Amniotic stem cell (primary cell): Measurements from ENCODE around the gene MYCBP.

Source experiments
- DNase-seq: peaks from one replicate; lab custom pipeline; 2025; lab: John Stamatoyannopoulos, UW

Gene MYCBP

DNA sequence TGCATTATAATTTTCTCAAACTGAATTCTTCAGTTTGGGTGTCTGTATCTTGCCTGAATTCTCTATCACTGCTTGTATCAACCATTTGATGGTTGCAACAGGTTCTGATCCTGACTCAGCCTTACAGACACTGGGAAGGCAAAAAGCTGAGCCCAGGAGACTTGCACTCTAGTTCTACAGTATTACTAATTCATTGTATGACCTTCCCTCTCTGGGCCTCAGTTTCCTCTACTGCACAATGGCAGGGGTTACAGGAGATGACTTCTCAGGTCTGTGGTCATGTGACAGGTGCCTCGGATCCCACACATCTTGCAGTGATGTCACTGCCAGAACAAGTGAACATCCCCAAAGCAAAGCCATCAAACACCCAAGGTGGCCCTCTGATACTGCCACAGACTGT, 52.3 kb downstream of the MYCBP start:
- DNase-seq, result no peak

DNA sequence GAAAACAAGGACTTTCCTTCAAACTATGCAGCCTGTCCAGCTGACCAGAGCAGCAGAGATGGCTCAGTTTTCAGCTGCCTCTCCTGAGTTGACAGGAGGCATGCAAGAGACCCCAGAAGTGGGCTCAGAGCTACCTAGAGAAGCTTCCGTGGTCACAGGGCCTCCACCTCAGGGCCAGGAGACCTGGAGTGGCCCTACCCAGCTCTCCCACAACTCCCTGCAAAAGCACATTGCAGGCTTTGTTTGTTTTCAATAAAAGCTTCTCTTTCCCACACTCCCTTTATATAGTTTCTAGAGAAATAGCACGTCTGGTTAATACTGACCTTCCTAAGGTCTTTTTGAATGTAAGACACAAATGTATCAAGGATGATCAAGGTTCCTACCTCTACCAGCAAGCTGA, 53.6 kb downstream of the MYCBP start:
- DNase-seq, result no peak

DNA sequence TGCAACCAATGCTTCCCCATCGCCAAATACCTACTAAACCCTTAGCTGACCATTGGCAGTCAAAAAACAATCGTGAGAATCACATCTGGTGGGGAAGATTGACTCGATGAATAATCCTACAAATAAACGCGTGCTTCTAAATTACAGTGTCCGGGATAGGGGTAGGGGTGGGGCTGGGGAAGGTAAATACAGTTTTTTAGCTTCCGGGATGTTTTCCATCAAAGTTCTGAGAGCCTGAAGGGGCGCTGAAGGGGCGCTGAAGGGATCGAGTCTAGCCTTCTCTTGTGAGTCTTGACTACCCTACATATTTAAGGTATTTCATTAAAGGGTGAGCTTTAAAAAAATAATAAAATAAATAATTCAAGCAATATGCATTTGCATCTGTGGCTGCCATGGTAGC, 54.1 kb downstream of the MYCBP start:
- DNase-seq, result no peak

DNA sequence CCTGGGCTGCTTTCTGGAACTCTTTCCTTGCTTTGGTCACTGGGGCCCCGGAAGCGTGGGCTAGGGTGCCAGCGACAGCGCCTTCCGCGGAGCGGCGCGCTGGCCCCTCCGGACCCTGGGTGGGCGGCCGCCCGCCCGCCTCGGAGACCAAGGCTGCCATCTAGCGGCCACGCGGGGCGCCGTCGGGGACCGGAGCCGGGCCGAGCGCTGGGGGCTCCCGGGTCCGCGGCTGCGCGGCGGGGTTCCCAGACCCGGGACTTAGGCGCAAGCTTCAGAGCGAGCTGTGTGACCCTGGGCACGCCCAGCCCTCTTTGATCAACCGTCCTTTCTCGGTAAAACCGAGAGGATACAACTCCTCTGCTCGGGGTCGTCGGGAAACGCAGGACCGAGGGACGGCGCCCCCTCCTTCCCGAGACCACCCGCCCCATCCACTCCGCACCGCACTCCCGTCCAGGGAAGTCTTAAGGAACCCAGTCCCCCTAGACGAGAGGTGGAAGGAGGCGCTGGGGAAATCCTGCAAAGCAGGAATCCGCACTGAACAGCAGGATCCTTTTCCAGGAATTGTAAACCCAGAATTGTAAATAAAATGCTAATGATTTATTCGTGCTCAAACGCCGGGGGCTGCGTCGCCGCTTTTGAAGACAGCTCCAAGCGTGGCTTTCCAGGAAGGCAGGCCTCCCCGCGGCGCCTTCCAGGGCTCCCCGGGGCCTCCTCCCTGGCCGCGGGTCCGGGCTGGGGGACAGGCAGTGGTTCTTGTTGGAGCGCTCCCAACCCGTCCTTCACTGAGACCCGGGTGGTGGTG, 54.8 kb downstream of the MYCBP start:
- DNase-seq, result no peak

DNA sequence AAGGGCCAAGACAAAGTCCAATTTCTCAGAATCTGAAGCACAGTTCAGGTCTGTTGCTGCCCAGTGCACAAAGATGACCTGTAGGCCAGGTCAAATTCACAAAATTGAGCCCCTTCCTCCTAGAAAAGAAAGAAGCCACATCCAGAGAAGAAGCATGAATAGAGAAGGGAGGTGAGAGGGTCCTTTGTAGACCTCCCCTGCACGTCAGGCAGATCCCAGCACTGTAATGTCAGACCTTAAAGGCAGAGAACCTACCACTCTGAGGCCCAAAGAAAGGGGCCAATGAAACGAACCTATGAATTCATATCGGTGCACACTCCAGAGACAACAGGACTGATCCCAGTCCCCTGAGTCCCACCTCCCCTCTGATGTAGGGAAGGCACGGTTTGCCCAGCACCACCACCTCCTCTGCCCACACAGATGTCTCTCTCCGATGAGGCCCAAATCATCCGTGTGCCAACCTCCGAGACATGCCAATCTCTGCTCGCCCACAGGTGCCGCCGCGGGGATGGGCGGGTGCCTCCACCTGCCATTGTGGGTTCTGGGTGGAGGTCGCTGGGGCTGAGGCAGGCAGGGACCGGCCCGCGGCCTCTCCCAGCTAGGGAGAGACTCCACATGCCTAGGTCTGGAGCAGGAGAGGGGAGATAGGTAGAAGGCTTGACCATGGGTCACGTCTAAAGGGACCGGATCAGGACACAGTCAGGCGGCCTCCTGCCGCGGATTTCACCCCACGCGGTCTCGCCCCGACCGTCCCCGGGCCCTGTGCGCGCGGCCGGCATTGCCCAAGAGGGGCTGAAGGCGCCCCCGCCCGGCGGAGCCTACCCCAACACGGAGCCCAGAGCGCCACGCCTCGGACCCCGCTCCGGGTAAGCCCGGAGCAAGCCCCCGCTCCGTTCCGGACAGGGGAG, 55.6 kb downstream of the MYCBP start:
- no peak for DNase-seq

DNA sequence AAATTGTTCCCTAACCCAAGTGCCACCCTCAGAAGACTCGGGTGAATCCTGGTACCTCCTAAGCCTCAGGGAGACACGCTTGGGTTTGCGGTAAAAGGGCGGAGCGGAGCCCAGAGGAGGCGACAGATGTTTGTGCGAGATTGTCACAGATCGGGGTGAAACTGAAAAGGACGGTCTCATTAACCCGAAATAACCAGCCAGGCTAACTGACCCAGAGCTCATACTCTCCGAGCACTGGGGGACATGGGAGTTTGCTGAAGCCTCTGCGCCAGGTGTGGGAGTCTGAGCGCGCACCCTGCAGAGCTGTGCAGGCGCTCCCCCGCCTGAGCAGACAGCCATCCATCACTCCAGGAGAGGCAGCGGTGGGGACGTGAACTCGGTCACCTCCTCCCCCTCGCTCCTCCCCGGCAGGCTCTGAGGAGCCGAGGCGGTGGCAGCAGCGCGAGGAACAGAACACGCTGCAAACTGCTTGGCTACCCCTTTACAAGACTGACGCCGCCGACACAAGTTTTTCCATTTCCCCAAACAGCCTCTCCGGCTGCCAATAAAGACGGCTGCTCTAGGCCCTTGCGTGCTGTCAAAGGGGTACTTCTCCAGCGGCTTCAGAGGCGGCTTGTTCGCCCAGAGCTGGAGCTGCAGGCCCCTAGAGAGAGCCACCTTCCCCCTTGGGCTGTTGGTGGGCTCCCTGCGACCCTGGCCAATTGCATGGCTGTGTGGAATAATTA, 57.1 kb downstream of the MYCBP start:
- DNase-seq, result no peak

DNA sequence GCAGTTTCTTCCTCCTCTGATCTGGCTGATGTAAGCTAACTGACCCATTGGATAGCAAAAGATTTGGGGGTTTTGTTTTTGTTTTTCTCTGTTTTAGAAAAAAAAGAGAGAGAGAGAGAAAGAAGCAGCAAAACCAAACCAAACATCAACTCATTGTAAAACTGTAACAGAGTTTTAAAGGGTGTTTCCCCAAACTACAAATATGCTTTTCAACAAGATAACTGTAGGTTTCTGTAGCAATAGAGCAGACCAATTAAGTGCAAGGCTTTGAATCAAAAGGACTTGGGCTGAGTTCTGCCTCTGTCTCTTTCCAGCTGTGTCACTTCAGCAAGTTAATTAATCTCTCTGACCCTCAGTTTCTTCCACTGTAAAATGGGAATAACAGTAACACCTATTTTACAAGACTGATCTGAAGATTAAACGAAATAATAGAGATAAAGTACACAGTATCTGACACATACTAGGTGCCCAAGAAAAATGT, 58.1 kb downstream of the MYCBP start:
- DNase-seq, result no peak

DNA sequence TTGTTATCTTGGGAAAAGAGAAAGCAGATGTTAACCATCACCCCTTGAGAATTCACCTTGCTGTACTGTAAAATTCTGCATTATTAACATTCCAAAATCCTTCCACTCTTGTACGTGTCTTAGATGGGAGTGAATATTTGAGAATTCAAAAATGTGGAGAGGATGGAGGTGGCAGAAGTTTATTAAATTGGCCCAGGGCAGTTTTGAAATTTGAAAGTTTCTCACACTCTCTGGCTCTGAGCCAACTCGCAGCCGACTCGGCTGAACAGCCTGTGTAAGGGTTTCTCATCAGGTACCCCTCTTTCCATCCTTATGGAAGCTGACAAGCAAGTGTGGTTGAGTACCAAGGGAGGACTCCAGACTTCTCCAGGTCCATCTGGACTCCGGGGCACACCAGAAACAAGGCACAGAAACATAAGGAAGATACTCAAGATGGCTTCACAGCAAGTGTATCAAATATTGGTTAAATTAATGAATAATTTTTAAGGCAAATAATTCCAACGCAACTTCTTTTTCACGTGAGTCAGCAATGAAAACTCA, 58.6 kb downstream of the MYCBP start:
- DNase-seq, result no peak

DNA sequence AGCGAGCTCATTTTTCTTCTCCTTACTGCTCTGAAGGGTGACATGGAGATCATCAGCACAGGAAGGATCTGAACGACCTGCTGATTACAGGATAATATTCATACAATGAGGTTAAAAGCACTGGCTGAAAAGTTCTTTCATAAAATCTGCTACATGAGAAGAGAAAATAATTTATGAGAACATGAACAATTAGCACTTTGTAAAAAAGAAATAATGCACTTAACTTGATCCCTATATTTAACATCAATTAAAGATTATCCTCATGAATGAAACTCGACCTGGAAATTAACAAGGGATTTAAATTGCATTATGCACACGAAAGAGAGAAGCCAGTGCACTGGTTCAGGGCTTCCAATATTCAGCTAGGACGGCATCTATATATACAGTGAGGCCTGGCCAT, 60.2 kb downstream of the MYCBP start:
- no peak for DNase-seq
